Measurements from ENCODE around the gene CA6. TPM values are rescaled to one million over a fixed set of nuclear protein-coding genes. Genes with fewer than 3 reads are reported as not detected.
"Not testable (repeated sequence)": the region's sequence is repeated elsewhere in the genome, so short reads cannot be mapped to it uniquely, and the experiment has no call there.

The CA6 gene
- total RNA-seq, 2 donors from 2014 or later = 0.78 to 2.2 TPM

DNA sequence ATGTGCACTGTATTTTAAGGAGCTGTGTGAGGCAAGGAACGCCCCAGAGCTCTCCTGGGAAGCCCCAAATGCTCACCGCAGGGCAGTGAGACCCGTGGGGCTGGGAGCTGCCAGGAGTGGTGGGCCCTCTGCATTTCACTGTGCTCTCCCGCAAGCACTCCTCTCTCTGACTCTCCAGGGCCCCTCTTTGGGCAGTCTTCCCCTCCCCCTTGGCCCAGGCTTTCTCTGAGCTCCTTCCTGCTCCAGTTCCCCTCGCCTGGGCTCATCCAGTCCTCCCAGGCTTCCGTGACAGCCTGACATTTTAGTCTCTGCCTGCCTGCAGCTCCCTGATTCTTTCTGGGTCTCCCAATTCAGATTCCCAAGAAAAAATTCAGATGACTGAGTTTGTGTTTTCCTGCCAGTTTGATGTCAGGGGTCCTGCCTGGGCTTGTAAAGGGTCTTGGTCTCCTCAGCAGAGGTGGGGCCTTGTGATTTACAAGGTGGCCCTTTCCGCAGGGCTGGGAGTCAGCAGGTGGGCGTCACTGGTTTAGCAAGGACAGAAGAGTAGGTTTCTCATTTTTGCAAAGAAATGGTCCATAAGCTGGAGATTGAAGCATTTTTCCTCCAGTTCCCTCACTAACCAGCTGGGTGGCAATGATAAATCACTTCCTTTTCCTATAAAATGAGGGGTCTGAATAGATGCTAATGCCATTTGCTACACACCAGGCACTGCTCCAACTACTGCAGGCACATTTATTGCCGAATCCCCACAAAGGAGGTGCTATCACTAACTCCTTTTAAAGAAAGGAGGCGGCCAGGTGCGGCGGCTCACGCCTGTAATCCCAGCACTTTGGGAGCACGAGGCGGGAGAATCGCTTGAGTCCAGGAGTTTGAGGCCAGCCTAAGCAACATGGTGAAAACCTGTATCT, 1.9 kb upstream of the CA6 start:
- Mint-ChIP-seq H3K36me3 (ENCODE audit: low read depth) (no peaks in the 10 kb centered on the region), H3K9me3 (no peaks in the 10 kb centered on the region), H3K4me1 (peaks cover 37% of the 10 kb centered on the region), H3K4me3 (no peak overlapping the region), H3K27ac (peak overlapping the region; percentile 74), H3K27me3 (no peaks in the 10 kb centered on the region)
- ATAC-seq (replicated peaks) = no peak

DNA sequence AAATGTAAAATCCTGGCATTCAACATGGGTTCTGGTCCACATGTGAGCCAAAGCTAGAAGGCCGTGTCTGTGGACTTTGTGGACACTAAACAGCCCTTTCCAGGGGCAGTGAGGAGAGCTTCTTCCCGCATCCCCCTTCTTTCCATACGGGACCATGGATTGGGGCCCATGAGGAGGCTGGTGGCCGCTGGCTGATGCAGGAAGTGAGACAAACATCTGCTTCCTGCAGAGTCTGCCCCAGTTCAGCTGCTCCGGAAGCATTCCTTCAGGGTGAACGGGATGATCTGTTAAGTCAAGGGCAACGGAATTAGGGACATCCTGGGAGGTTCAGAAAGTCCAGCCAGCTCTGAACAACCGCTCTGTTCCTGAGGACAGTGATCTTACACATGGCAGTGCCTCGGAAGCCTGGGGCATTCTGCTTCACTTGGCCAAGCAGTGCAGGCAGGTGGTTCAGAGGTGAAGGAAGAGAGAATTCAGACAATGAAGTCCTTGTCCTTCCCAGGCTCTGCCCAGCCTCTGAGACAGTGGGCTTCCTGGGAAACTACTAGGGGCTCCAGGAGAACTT, 1.5 kb downstream of the CA6 start:
- H3K9me3 Mint-ChIP-seq = no peaks in the 10 kb centered on the region
- H3K27ac Mint-ChIP-seq = peak overlapping the region; percentile 95
- no peaks in the 10 kb centered on the region for H3K36me3 Mint-ChIP-seq (ENCODE audit: low read depth)
- no peaks in the 10 kb centered on the region for H3K27me3 Mint-ChIP-seq
- peaks cover 16% of the 10 kb centered on the region for H3K4me1 Mint-ChIP-seq
- H3K4me3 Mint-ChIP-seq = peak overlapping the region; percentile 78
- peak; percentile 57 for ATAC-seq (replicated peaks)

DNA sequence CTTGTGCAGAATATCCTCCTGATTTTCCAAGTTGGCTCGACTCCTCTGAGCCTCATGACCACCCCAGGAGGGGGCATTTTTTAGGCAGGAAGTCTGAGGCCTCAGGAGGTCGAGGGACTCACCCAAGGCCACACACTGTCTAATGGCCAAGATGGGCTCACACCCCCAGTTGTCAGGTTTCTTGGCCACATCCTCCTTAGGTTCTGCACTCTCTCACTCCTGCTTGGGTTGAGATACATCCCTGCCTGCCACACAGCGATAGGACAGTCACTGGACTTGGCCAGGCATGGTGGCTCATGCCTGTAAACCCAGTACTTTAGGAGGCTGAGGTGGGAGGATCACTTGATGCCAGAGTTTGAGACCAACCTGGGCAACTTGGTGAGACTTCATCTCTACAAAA, 4.6 kb downstream of the CA6 start:
- Mint-ChIP-seq H3K27ac (no peak overlapping the region), H3K27me3 (no peaks in the 10 kb centered on the region), H3K4me3 (no peak overlapping the region), H3K9me3 (no peaks in the 10 kb centered on the region), H3K36me3 (ENCODE audit: low read depth) (no peaks in the 10 kb centered on the region), H3K4me1 (peaks cover 13% of the 10 kb centered on the region)
- ATAC-seq (replicated peaks) = no peak

DNA sequence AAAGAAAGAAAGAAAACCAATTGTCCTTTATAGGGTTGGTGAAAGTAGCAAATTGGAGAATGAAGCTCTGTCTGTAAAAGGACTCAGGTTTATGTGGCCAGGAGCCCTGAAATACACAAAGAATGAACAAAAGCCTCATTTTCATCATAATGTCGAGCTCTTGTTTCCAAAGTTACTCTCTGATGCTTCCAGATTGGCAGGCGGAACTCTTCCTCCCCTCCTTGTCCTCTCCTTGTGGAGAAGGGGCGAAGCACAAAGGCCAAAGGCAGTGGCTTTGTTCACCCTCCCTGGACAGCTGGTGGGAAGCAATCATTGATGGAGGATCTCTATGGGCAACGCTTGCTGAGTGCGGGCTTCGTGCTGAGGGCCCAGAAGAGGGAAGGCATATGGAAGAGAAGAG, 5.6 kb downstream of the CA6 start:
- no peaks in the 10 kb centered on the region for H3K36me3 Mint-ChIP-seq (ENCODE audit: low read depth)
- H3K4me3 Mint-ChIP-seq = no peak overlapping the region
- H3K4me1 Mint-ChIP-seq = peaks cover 8% of the 10 kb centered on the region
- ATAC-seq (replicated peaks) = no peak
- no peaks in the 10 kb centered on the region for H3K27me3 Mint-ChIP-seq
- H3K9me3 Mint-ChIP-seq = no peaks in the 10 kb centered on the region
- no peak overlapping the region for H3K27ac Mint-ChIP-seq

DNA sequence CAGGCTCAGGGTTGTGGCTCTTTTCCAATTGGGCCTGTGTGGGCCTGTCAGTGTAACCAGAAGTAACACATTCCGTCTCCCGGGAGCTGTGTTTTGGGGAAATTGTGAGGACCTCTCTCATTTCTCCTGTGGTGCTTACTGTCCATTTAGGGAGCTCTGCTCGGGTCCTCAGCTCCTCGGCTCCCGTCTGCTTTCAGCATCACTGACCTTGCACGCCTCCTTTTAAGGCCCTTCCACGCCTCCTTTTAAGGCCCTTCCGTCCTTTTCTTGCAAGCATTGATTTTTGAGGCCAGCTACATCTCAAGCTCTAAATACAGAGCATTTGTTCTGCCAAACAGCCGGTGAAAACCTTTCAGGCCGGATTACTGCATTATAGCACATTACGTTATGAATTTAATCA, 9.7 kb downstream of the CA6 start:
- Mint-ChIP-seq H3K4me3 (no peak overlapping the region), H3K9me3 (peaks cover 7% of the 10 kb centered on the region), H3K27me3 (no peaks in the 10 kb centered on the region), H3K4me1 (peaks cover 12% of the 10 kb centered on the region), H3K36me3 (ENCODE audit: low read depth) (peaks cover 14% of the 10 kb centered on the region), H3K27ac (no peak overlapping the region)
- no peak for ATAC-seq (replicated peaks)

DNA sequence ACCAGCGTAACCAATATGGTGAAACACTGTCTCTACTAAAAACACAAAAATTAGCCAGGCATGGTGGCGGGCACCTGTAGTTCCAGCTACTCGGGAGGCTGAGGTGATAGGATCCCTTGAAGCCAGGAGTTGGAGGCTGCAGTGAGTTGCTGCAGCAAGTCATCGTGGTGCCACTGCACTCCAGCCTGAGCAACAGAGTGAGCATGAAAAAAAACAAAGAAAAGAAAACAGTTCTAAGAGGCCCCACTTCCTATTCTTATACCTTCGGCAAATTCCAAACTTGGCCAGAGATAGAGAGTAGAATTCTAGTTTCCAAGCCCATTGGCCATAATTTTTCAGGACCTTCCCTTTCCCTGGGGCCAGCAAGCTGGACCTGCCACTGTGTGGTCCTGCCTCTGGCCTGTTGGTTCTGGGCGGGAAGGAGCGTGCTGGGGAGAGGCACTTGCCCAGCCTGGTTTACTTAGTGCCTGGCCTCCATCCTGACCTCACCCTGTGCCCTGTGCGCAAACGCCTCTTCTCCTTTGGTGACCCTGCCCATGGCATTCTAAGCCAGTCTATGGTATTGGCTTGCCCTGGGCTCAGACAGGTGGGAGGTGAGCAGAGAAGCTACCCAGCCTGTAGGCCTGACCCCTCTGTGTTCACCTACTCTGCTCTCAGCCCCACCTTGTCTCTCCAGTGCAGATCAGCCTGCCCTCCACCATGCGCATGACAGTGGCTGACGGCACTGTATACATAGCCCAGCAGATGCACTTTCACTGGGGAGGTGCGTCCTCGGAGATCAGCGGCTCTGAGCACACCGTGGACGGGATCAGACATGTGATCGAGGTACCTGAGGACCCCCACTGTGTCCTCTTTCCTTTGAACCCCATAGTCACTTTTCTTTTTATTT, 11.0 kb downstream of the CA6 start:
- H3K9me3 Mint-ChIP-seq = peaks cover 10% of the 10 kb centered on the region
- peaks cover 16% of the 10 kb centered on the region for H3K36me3 Mint-ChIP-seq (ENCODE audit: low read depth)
- H3K27me3 Mint-ChIP-seq = no peaks in the 10 kb centered on the region
- no peak for ATAC-seq (replicated peaks)
- peaks cover 19% of the 10 kb centered on the region for H3K4me1 Mint-ChIP-seq
- H3K4me3 Mint-ChIP-seq = no peak overlapping the region
- H3K27ac Mint-ChIP-seq = no peak overlapping the region

DNA sequence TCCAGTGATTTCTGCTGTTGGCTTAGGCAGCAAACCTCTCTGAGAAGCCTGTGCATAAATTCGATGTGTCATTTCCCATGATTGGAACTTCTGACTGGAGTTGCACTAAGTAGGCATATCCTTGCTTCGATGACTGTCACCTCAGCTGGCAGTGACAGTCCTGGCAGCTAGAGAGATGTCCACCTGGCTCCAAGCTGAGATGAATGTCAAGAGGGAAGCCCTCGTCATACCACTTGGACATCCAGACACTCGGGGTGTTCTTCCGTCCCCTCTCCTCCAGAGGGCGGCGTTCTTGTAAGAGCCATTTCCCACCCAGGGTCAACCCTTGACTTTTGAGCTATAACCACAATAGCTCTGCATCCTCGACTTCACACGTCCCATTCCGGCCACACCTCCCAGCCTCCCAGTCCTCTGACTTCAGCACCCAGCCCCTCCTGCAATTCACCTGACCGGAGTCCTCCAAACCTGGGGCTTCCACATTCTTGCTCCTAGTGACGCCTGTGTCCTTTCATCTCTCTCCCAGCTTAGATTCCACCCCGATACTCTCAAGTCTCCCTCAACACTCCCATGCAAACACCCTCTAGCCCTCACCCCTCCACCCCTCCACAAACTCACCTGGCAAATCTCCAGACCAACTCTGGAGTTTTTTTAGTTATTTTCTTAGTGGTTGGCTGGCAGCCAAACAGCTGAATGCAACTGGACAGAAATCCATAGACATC, 17.3 kb downstream of the CA6 start:
- H3K27ac Mint-ChIP-seq = no peak overlapping the region
- H3K4me3 Mint-ChIP-seq = peak overlapping the region; percentile 36
- peaks cover 52% of the 10 kb centered on the region for H3K36me3 Mint-ChIP-seq (ENCODE audit: low read depth)
- peak; percentile 42 for ATAC-seq (replicated peaks)
- peaks cover 49% of the 10 kb centered on the region for H3K4me1 Mint-ChIP-seq
- H3K27me3 Mint-ChIP-seq = no peaks in the 10 kb centered on the region
- peaks cover 10% of the 10 kb centered on the region for H3K9me3 Mint-ChIP-seq

DNA sequence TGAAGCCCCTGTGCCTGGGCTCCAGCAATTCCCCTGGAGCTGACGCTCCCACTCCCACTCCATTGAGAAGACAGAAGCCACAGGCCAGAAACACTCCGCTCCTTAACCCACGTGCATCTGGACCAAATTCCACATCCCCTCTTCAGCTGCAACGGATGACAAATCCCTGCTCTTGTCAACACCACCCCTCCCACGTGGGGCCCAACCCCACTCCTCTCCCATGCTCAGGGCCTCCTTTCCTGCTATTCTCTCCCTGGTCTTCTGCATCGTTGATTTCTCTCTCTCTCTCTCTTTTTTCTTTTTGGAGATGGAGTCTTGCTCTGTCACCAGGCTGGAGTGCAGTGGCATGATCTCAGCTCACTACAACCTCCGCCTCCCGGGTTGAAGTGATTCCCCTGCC, 18.3 kb downstream of the CA6 start:
- ATAC-seq (replicated peaks) = no peak
- H3K36me3 Mint-ChIP-seq (ENCODE audit: low read depth) = peaks cover 55% of the 10 kb centered on the region
- H3K4me3 Mint-ChIP-seq = peak overlapping the region; percentile 36
- no peaks in the 10 kb centered on the region for H3K27me3 Mint-ChIP-seq
- peak overlapping the region; percentile 10 for H3K27ac Mint-ChIP-seq
- H3K4me1 Mint-ChIP-seq = peaks cover 45% of the 10 kb centered on the region
- H3K9me3 Mint-ChIP-seq = peaks cover 6% of the 10 kb centered on the region

DNA sequence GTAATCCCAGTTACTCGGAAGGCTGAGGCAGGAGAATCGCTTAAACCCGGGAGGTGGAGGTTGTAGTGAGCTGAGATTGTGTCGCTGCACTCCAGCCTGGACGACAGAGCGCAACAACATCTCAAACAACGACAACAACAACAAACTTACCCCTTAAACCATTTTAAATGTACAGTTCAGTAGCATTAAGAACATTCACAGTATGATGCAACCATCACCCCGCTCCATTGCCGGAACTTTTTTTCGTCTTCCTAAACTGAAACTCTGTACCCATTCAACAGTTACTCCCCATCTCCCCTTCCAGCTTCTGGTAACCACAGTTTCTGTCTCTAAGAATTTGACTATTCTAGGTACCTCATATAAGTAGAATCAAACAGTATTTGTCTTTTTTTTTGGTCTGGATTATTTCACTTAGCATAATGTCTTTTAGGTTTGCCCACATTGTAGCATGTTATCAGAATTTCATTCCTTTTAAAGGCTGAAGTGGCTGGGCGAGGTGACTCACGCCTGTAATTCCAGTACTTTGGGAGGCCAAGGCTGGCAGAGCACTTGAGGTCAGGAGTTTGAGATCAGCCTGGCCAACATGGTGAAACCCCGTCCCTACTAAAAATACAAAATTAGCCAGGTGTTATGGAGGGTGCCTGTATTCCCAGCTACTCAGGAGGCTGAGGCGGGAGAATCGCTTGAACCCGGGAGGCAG, 19.6 kb downstream of the CA6 start:
- ATAC-seq (replicated peaks) = peak; percentile 61
- Mint-ChIP-seq H3K9me3 (peaks cover 4% of the 10 kb centered on the region), H3K36me3 (ENCODE audit: low read depth) (peaks cover 58% of the 10 kb centered on the region), H3K4me3 (peak overlapping the region; percentile 36), H3K27ac (peak overlapping the region; percentile 10), H3K27me3 (no peaks in the 10 kb centered on the region), H3K4me1 (peaks cover 45% of the 10 kb centered on the region)

DNA sequence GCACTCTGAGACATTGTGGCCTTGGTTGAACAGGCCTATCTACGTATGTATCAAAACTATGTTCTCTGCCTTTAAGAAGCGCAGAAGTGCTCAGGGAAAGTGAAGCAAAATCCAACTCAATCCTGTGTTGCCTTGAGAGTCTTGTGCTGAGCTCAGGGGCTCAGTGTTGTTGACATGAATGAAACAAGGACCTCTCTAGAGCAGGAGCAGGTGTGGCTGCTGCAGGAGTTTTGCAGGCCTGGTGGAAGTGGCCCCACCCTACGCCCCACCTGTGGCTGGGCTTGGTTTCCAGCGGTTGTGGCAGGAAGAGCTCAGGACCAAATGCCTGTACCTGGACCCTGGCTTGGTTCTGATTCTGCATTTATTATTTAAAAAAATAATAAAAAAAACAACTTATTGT, 20.9 kb downstream of the CA6 start:
- peaks cover 54% of the 10 kb centered on the region for H3K36me3 Mint-ChIP-seq (ENCODE audit: low read depth)
- H3K4me3 Mint-ChIP-seq = peak overlapping the region; percentile 27
- H3K9me3 Mint-ChIP-seq = no peaks in the 10 kb centered on the region
- H3K27me3 Mint-ChIP-seq = no peaks in the 10 kb centered on the region
- no peak overlapping the region for H3K27ac Mint-ChIP-seq
- peaks cover 44% of the 10 kb centered on the region for H3K4me1 Mint-ChIP-seq
- no peak for ATAC-seq (replicated peaks)

DNA sequence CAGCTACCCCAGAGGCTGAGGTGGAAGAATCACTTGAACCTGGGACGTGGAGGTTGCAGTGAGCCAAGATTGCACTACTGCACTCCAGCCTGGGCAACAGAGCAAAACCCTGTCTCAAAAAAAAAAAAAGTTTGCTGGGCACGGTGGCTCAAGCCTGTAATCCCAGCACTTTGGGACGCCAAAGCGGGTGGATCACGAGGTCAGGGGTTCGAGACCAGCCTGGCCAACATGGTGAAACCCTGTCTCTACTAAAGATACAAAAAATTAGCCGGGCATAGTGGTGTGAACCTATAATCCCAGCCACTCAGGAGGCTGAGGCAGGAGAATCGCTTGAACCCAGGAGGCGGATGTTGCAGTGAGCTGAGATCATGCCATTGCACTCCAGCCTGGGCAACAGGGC, 23.2 kb downstream of the CA6 start:
- Mint-ChIP-seq H3K4me3 (peak overlapping the region; percentile 83), H3K27ac (peak overlapping the region; percentile 25), H3K4me1 (peaks cover 35% of the 10 kb centered on the region), H3K36me3 (ENCODE audit: low read depth) (peaks cover 44% of the 10 kb centered on the region)
- H3K27me3 Mint-ChIP-seq; ATAC-seq (replicated peaks); H3K9me3 Mint-ChIP-seq: not testable (repeated sequence)

DNA sequence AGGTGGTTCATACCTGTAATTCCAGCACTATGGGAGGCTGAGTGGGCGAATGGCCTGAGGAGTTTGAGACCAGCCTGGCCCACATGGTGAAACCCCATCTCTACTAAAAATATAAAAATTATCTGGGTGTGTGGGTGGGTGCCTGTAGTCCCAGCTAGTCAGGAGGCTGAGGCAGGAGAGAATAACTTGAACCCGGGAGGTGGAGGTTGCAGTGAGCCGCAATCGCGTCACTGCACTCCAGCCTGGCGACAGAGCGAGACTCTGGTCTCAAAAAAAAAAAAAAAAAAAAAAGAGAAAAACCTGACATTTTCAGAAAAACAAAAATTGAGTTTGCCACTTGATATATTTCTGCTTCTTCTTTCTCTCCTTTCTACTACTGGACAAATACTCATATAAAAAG, 24.3 kb downstream of the CA6 start:
- H3K4me1 Mint-ChIP-seq = peaks cover 26% of the 10 kb centered on the region
- H3K36me3 Mint-ChIP-seq (ENCODE audit: low read depth) = peaks cover 34% of the 10 kb centered on the region

DNA sequence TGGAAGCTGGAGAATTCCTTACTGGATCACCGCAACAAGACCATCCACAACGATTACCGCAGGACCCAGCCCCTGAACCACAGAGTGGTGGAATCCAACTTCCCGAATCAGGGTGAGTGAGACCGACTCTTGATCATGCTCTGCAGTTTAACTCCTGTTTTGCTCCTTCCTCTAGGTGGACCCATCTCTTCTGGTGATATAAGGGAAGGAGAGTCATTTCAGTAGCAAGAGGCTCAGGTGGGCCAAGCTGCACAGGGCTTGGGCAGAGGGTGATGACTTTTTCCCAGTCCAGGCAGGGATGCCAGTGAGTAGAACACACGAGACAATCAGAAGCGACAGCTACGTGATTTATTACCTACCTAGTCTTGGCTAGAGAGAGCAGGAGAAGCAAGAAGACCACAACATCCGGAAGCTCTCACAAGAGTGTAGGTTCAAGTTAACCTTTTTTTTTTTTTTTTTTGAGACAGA, 25.2 kb downstream of the CA6 start:
- ATAC-seq (replicated peaks) = peak; percentile 88
- H3K27ac Mint-ChIP-seq = peak overlapping the region; percentile 78
- H3K36me3 Mint-ChIP-seq (ENCODE audit: low read depth) = peaks cover 28% of the 10 kb centered on the region
- H3K4me3 Mint-ChIP-seq = peak overlapping the region; percentile 83
- H3K9me3 Mint-ChIP-seq = no peaks in the 10 kb centered on the region
- no peaks in the 10 kb centered on the region for H3K27me3 Mint-ChIP-seq
- H3K4me1 Mint-ChIP-seq = peaks cover 22% of the 10 kb centered on the region

More for the DNA sequence above, 24.3 kb downstream of the CA6 start:
- ATAC-seq (replicated peaks) = no peak
- Mint-ChIP-seq H3K9me3 (no peaks in the 10 kb centered on the region), H3K4me3 (peak overlapping the region; percentile 83), H3K27me3 (no peaks in the 10 kb centered on the region), H3K27ac (peak overlapping the region; percentile 78)

All from activated T-helper 17 cell treated with anti-CD3 and anti-CD28 coated beads, Interleukin-2, amount 50 U/mL, for 72 hours (primary cell).